HUES64 (cell line): Measurements from ENCODE around the gene PNPLA8.

Experiments used
- H3K27ac ChIP-seq: 2 replicates; pipeline ENCODE4 v1.7.0; 2013; ENCODE audit warnings: low read depth, low read length, inconsistent platforms
- H3K27me3 ChIP-seq: 2 replicates; pipeline ENCODE4 v1.6.1; 2013; ENCODE audit warnings: mild to moderate bottlenecking, low read length; ENCODE audit not compliant: insufficient read depth
- H3K36me3 ChIP-seq: 2 replicates; pipeline ENCODE4 v1.6.1; 2013; ENCODE audit warnings: mild to moderate bottlenecking, low read length; ENCODE audit not compliant: insufficient read depth
- H3K4me1 ChIP-seq: 2 replicates; pipeline ENCODE4 v1.6.1; 2013; ENCODE audit warnings: mild to moderate bottlenecking, low read length, moderate library complexity; ENCODE audit not compliant: insufficient read depth
- H3K4me3 ChIP-seq: 2 replicates; pipeline ENCODE4 v1.5.1; 2013; ENCODE audit warnings: mild to moderate bottlenecking, low read length, moderate library complexity
- H3K9ac ChIP-seq: 2 replicates; pipeline ENCODE4 v1.6.1; 2013; ENCODE audit warnings: mild to moderate bottlenecking, low read depth, low read length
- H3K9me3 ChIP-seq: 2 replicates; pipeline ENCODE4 v1.6.1; 2013; ENCODE audit warnings: low read depth, low read length; ENCODE audit not compliant: insufficient read depth
- WGBS: fragments of 150-250, 120-280 bp; methylation state at CpG from one replicate; pipeline ENCODE4 v1.1.7; 2013; ENCODE audit warnings: missing lambda C conversion rate; 5-methylcytosine and 5-hydroxymethylcytosine counted together

The PNPLA8 gene

DNA sequence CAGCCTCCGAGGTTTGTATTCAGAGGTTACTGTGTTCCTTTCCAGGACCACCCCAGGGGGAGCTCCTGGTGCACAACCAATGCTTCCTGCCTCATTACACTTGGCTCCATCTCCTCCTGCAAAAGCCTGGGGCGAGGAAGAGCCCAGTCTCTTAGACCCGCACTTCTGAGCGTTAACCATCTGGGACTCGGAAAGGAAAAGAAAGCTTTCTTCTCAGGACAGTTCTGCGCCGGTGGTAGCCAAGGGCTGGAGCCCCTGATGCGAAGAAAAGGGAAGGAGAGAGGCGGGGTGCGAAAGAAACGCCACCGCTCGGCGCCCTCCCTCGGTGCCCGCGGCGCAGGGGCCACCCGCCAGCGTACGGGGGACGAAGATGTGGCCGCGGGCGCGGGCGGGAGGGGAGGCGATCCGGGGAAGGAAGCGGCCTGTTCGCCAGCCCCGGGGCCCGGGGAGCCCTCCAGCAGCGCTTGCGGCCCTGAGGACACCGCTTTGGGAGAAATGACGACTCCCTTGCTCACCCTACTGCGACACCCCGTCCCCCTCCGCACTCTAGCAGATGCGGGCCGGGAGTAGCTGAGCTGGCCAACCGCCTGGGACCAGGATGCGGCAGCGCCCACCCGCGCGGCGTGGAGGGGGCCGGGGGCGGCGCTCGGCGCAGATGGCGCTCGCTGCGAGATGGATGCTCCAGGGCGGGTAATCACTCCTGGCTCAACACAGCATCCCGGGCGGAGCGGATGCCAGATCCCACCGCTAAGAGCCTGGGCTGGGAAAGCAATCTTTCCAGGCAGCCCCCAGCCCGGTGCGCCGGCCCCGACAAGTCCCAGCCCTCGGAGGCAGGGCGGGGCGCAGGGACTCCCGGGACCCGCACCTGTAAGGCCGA, 71.0 kb downstream of the PNPLA8 start:
- no peaks in the 10 kb centered on the region for H3K36me3 ChIP-seq
- H3K4me3 ChIP-seq: peak overlapping the region; percentile 76
- peak overlapping the region; percentile 35 for H3K9ac ChIP-seq
- peaks cover 10% of the 10 kb centered on the region; the same call in 1 of the 2 replicates for H3K4me1 ChIP-seq
- H3K27me3 ChIP-seq: peaks cover 58% of the 10 kb centered on the region
- under 1% methylated on average over 72 of the region's 72 CpGs for whole genome bisulfite sequencing
- no peaks in the 10 kb centered on the region for H3K9me3 ChIP-seq
- no peak overlapping the region for H3K27ac ChIP-seq

DNA sequence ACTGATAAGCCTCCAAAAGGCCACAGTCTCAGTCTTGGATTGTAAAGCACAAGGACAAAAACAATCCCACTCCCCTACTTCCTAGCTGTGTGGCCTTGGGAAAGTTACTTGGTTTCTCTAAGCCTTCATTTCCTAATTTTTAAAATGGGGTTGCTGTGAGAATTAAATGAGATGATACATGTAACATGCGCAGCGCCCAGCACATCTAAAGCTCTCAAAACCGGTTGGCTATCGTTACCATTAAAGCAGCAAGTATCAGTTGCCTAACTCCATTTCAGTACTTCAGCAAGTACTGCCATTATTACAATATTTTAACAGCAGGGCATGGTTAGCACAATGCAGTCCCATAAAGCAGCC, 71.6 kb downstream of the PNPLA8 start:
- 47% methylated on average over 4 of the region's 4 CpGs for WGBS
- Histone ChIP-seq H3K4me1 (peaks cover 14% of the 10 kb centered on the region), H3K27me3 (peaks cover 58% of the 10 kb centered on the region), H3K36me3 (no peaks in the 10 kb centered on the region), H3K9me3 (no peaks in the 10 kb centered on the region), H3K9ac (no peak overlapping the region), H3K4me3 (peak overlapping the region; percentile 76), H3K27ac (no peak overlapping the region)

- WGBS: 85% methylated on average over 4 of the region's 4 CpGs
- no peak overlapping the region for H3K27ac ChIP-seq
Measured at GRCh38 chr7:108453320-108453719, 72.6 kb downstream of the PNPLA8 start.

GRCh38 chr7:108452707-108453106, 73.2 kb downstream of the PNPLA8 start:
- 86% methylated on average over 2 of the region's 2 CpGs for WGBS
- Histone ChIP-seq H3K9ac (no peak overlapping the region), H3K27ac (no peak overlapping the region), H3K4me1 (peaks cover 26% of the 10 kb centered on the region), H3K9me3 (no peaks in the 10 kb centered on the region), H3K27me3 (peaks cover 45% of the 10 kb centered on the region), H3K36me3 (no peaks in the 10 kb centered on the region), H3K4me3 (no peak overlapping the region)

More at GRCh38 chr7:108453320-108453719, 72.6 kb downstream of the PNPLA8 start:
- Histone ChIP-seq H3K27me3 (peaks cover 51% of the 10 kb centered on the region), H3K9ac (no peak overlapping the region), H3K9me3 (no peaks in the 10 kb centered on the region), H3K4me3 (no peak overlapping the region), H3K4me1 (peaks cover 23% of the 10 kb centered on the region), H3K36me3 (no peaks in the 10 kb centered on the region)

DNA sequence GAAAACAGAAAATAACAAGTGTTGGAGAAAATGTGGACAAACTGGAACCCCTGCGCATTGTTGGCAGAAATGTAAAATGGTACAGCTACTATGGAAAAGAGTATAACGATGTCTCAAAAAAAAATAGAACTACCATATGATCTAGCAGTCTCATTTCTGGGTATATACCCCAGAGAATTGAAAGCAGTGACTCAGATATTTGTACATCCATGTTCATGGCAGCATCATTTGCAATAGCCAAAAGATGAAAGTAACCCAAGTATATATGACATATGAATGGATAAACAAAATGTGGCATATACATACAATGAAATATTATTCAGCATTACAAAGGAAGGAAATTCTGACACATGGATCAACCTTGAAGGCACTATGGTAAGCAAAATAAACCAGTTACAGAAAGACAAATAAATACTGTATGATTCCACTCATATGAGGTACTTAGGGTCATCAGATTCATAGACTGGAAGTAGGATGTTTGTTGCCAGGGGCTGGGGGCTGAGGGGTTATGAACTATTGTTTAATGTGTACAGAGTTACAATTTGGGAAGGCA, 74.6 kb downstream of the PNPLA8 start:
- Histone ChIP-seq H3K4me3 (no peak overlapping the region), H3K9ac (no peak overlapping the region), H3K36me3 (no peaks in the 10 kb centered on the region), H3K4me1 (peaks cover 26% of the 10 kb centered on the region), H3K27ac (no peak overlapping the region), H3K27me3 (peaks cover 34% of the 10 kb centered on the region), H3K9me3 (no peaks in the 10 kb centered on the region)
- 100% methylated on average over 2 of the region's 2 CpGs for WGBS

DNA sequence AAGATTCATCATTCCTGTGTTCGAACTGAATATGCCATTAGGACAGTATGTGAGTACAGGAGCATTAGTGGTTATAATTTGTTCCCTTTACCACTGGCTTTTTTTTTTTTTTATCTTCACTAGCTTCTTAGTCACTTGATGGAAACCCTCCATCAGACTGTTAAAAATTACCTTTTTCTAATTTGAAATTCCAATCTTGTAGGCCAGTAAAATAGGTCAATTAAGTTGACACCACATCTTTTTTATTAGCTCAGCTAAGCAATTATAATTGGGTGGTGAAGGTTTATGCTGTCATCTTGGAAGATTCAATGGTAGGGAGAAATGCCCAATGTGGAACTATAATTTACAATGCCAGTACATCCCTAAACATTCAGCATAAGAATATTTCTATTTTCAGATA, 75.8 kb downstream of the PNPLA8 start:
- no peak overlapping the region for H3K4me3 ChIP-seq
- H3K27ac ChIP-seq: no peak overlapping the region
- H3K9me3 ChIP-seq: no peaks in the 10 kb centered on the region
- H3K9ac ChIP-seq: no peak overlapping the region
- peaks cover 26% of the 10 kb centered on the region for H3K4me1 ChIP-seq
- no peaks in the 10 kb centered on the region for H3K36me3 ChIP-seq
- WGBS: 89% methylated on average over 1 of the region's 1 CpG
- H3K27me3 ChIP-seq: peaks cover 24% of the 10 kb centered on the region

DNA sequence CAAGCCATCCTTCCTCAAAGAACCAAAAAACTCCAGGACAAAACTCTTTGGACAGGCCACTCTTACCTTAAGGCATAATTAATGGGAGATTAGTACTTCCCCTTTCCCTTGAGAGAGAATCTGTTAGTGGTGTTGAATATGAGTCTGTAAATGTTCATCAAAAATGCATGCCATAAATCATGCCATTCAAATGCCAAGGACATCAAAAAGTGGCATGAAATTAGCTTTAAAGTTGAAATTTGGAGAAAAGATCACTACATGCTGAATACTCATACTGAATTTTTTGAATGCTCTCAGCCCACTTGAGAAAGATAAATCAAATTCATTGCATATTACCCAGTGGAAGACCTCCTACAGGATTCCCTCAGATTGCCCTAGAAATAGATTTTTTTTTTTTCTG, 76.4 kb downstream of the PNPLA8 start:
- Histone ChIP-seq H3K4me1 (peaks cover 26% of the 10 kb centered on the region), H3K4me3 (no peak overlapping the region), H3K36me3 (no peaks in the 10 kb centered on the region), H3K9ac (no peak overlapping the region), H3K27ac (no peak overlapping the region; the same call in 1 of the 2 replicates), H3K27me3 (peaks cover 17% of the 10 kb centered on the region), H3K9me3 (no peaks in the 10 kb centered on the region)

GRCh38 chr7:108448584-108449505, 77.1 kb downstream of the PNPLA8 start:
- WGBS: 84% methylated on average over 9 of the region's 11 CpGs
- Histone ChIP-seq H3K9me3 (no peaks in the 10 kb centered on the region), H3K36me3 (no peaks in the 10 kb centered on the region), H3K27ac (peak overlapping the region; percentile 1; the same call in 1 of the 2 replicates), H3K9ac (no peak overlapping the region), H3K4me3 (no peak overlapping the region; the same call in 1 of the 2 replicates), H3K27me3 (peaks cover 10% of the 10 kb centered on the region), H3K4me1 (peaks cover 19% of the 10 kb centered on the region)

DNA sequence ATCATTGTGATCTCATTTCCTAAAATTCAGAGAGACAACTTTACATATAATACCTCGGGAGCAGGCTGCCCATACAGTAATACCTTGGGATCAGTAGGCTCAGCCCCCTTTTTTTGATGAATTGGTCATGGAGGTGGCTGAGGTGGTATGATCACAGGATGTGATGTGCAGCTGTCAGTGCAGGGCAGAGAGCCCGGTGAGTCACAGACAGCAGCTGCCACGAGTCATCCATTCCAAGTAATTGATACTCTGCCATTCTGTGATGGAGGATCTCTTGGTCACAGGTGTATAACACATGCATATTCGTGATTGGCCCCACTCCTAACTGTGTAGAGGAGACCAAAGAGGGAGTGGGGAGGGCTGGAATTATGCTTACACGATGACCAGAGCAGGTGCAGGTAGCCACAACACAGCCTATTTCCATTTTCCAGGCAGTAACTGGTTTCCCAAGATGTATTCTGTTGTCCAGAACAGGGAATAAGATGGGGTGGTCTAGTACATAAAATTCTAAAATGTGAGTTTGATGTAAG, 83.8 kb downstream of the PNPLA8 start:
- Histone ChIP-seq H3K9ac (no peak overlapping the region), H3K27me3 (no peaks in the 10 kb centered on the region), H3K4me3 (no peak overlapping the region), H3K36me3 (no peaks in the 10 kb centered on the region), H3K4me1 (peaks cover 3% of the 10 kb centered on the region; the same call in 1 of the 2 replicates), H3K9me3 (no peaks in the 10 kb centered on the region), H3K27ac (no peak overlapping the region)
- 84% methylated on average over 5 of the region's 5 CpGs for WGBS

DNA sequence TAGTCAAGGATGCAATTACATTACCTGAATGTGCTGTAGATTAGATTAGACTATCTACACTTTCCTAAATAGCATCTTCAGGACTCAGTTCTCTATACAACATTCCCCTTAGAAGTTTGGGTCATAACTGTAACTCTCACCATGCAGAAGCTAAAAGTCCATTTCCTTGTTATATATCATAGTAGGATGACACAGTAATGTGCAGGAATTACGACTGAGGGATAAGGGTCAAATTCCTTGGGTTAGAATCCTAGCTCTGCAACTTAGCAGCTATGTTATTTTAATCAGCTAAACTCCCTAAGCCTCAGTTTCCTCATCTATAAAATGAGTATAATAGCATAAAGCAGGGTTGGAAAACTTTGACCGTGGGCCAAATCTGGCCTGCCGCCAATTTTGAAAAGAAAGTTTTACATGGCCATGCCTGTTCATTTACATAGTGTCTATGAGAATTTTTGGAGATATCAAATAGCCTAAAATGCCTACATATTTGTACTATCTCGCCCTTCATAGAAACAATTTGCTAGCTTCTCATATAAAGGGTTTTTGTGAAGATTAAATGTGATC, 84.5 kb downstream of the PNPLA8 start:
- H3K4me1 ChIP-seq: peaks cover 3% of the 10 kb centered on the region; the same call in 1 of the 2 replicates
- H3K9ac ChIP-seq: no peak overlapping the region
- no peak overlapping the region for H3K27ac ChIP-seq
- no peak overlapping the region for H3K4me3 ChIP-seq
- no peaks in the 10 kb centered on the region for H3K36me3 ChIP-seq
- H3K9me3 ChIP-seq: no peaks in the 10 kb centered on the region
- H3K27me3 ChIP-seq: no peaks in the 10 kb centered on the region
- WGBS: 95% methylated on average over 3 of the region's 4 CpGs
